Sigmoid colon (tissue), 4 donors: ENCODE data around the gene ZBED2.

Experiments
- POLR2AphosphoS5 ChIP-seq, 4 donors: sonication (generic); formaldehyde crosslinking; IDR thresholded peaks; one replicate each; pipeline ENCODE4 v1.6.1; 2017; ENCODE audit warnings: antibody characterized with exemption in 4 of 4
- TF ChIP-seq, protein P1 (sequence below), 4 experiments: fragments of 450-650 bp in 3 of 4; fragments of 200-600 bp in 1 of 4; IDR thresholded peaks; one replicate each; pipeline ENCODE4 v1.5.1; 2016 to 2019; ENCODE audit warnings: antibody characterized with exemption in 4 of 4, mild to moderate bottlenecking in 3 of 4, moderate library complexity in 2 of 4

DNA sequence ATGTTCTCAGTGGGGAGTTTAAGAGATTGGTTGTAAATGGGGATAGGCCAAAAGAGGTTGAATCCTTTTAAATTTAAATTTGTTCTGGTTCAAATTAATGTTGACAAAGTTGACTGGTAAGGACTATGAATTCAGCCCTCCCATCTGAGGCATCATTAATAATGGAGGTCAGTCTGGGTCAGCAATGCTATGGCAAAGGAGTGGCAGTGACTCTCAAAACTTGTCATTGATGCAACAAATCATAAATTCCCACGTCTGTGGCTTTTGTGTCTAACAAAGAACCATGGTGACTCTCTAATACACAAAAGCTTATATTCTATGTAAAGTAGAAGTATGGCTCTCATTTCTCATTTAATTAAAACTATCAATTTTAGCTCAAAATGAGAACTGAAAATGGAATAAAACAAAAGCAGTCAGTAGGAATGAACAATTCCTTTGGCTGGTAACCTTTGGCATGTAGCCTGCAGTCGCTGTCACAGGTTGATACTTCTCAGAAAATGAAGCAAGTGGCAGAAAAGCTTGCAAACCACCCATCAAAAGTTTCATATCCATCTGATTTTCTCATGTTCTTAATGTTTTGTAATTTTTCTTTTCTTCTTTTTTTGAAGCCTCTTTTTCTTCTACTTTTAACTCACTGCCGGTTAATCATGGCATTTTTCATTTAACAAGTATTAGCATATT is 12.2 kb upstream of the ZBED2 start:
- TF ChIP-seq, protein P1, sequence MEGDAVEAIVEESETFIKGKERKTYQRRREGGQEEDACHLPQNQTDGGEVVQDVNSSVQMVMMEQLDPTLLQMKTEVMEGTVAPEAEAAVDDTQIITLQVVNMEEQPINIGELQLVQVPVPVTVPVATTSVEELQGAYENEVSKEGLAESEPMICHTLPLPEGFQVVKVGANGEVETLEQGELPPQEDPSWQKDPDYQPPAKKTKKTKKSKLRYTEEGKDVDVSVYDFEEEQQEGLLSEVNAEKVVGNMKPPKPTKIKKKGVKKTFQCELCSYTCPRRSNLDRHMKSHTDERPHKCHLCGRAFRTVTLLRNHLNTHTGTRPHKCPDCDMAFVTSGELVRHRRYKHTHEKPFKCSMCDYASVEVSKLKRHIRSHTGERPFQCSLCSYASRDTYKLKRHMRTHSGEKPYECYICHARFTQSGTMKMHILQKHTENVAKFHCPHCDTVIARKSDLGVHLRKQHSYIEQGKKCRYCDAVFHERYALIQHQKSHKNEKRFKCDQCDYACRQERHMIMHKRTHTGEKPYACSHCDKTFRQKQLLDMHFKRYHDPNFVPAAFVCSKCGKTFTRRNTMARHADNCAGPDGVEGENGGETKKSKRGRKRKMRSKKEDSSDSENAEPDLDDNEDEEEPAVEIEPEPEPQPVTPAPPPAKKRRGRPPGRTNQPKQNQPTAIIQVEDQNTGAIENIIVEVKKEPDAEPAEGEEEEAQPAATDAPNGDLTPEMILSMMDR (IDR thresholded peaks at IDR 0.05), result no peak
- TF ChIP-seq POLR2AphosphoS5 (IDR thresholded peaks at IDR 0.05), result no peak
